ENCODE results near the gene WNT5A.

- TF ChIP-seq CTCF (IDR thresholded peaks at IDR 0.05; ENCODE audit: poor library complexity, severe bottlenecking) (no peak), MXI1 (conservative IDR thresholded peaks at IDR 0.05; ENCODE audit: poor library complexity, severe bottlenecking) (no peak), TAF1 (IDR thresholded peaks at IDR 0.05; ENCODE audit: low read depth) (no peak), RAD21 (conservative IDR thresholded peaks at IDR 0.05) (no peak), POLR2AphosphoS5 (IDR thresholded peaks at IDR 0.05) (no peak), REST (IDR thresholded peaks at IDR 0.05; ENCODE audit: borderline replicate concordance) (no peak), EZH2 (IDR thresholded peaks at IDR 0.05; ENCODE audit: borderline replicate concordance, insufficient read depth, low read length, poor library complexity, severe bottlenecking) (no peak), EP300 (conservative IDR thresholded peaks at IDR 0.05; ENCODE audit: poor library complexity, severe bottlenecking) (no peak), SMC3 (conservative IDR thresholded peaks at IDR 0.05; ENCODE audit: poor library complexity) (no peak)
These were observed 40.3 kb downstream of the WNT5A start for GRCh38 chr3:55446850-55447249.
